Prostate gland (tissue), 2 donors: Measurements from ENCODE around the gene LAG3. TPM values are rescaled to one million over a fixed set of nuclear protein-coding genes. Genes with fewer than 3 reads are reported as not detected.

Experiments
- DNase-seq: peaks from one replicate; pipeline ENCODE4 v3.0.0-alpha.2; 2019; ENCODE audit warnings: low spot score
- H3K27ac ChIP-seq, 2 donors: fragments of 200-600 bp; sonication (generic); 2 replicates each; pipeline ENCODE4 v1.5.1; 2017 to 2019
- H3K27me3 ChIP-seq: fragments of 200-600 bp; sonication (generic); replicated peaks from 2 replicates; pipeline ENCODE4 v1.5.1; 2019; ENCODE audit not compliant: insufficient read depth
- H3K36me3 ChIP-seq, 2 donors: fragments of 200-600 bp; sonication (generic); 1 replicate in 1 of 2; 2 replicates in 1 of 2; pipeline versions ENCODE4 v1.5.1 to v1.8.1; 2017 to 2019
- H3K4me1 ChIP-seq: fragments of 200-600 bp; sonication (generic); replicated peaks from 2 replicates; pipeline ENCODE4 v1.5.1; 2019
- H3K4me3 ChIP-seq, 2 donors: fragments of 200-600 bp; sonication (generic); 2 replicates each; pipeline ENCODE4 v1.5.1; 2017 to 2019
- H3K9me3 ChIP-seq: fragments of 200-600 bp; sonication (generic); 2 replicates; pipeline ENCODE4 v1.5.1; 2017
- POLR2A ChIP-seq: fragments of 450-650 bp; IDR thresholded peaks from one replicate; pipeline ENCODE4 v1.6.1; 2016; ENCODE audit warnings: antibody characterized with exemption, mild to moderate bottlenecking
- POLR2AphosphoS5 ChIP-seq: sonication (generic); formaldehyde crosslinking; IDR thresholded peaks from one replicate; pipeline ENCODE4 v1.6.1; 2017; ENCODE audit warnings: antibody characterized with exemption
- WGBS: methylation state at CpG from one replicate; pipeline ENCODE4 v1.1.5; 2018; 5-methylcytosine and 5-hydroxymethylcytosine counted together
- intact Hi-C: fragments of 100-400 bp; cut with DNase I; formaldehyde crosslinking; loops from one replicate; pipeline ENCODE4 v1.14.2; 2022
- total RNA-seq, 2 donors: library from RNA; depleted of rRNA; stranded (reverse); fragments of >200 nt; gene quantifications; one replicate each; pipeline ENCODE4 v1.1.0, GENCODE V29; 2016
- TF ChIP-seq, protein P1 (sequence below), 4 experiments: fragments of 200-600 bp in 2 of 4; fragments of 450-650 bp in 2 of 4; sonication (generic) in 2 of 4; IDR thresholded peaks; 1 replicate in 3 of 4; 2 replicates in 1 of 4; pipeline ENCODE4 v1.5.1; 2016 to 2019; ENCODE audit warnings: antibody characterized with exemption in 4 of 4, mild to moderate bottlenecking in 2 of 4, moderate library complexity in 2 of 4

The LAG3 gene
- total RNA-seq, 2 donors from 2014 or later = 0.73 to 13.1 TPM

GRCh38 chr12:6791931-6792520 is 19.7 kb downstream of the LAG3 start:
- no peak overlapping the region for H3K27ac ChIP-seq
- WGBS = 88% methylated on average over 13 of the region's 13 CpGs
- intact Hi-C loops = no loop called here
- H3K9me3 ChIP-seq = no peaks in the 10 kb centered on the region
- H3K4me3 ChIP-seq = no peak overlapping the region
- TF ChIP-seq, protein P1, sequence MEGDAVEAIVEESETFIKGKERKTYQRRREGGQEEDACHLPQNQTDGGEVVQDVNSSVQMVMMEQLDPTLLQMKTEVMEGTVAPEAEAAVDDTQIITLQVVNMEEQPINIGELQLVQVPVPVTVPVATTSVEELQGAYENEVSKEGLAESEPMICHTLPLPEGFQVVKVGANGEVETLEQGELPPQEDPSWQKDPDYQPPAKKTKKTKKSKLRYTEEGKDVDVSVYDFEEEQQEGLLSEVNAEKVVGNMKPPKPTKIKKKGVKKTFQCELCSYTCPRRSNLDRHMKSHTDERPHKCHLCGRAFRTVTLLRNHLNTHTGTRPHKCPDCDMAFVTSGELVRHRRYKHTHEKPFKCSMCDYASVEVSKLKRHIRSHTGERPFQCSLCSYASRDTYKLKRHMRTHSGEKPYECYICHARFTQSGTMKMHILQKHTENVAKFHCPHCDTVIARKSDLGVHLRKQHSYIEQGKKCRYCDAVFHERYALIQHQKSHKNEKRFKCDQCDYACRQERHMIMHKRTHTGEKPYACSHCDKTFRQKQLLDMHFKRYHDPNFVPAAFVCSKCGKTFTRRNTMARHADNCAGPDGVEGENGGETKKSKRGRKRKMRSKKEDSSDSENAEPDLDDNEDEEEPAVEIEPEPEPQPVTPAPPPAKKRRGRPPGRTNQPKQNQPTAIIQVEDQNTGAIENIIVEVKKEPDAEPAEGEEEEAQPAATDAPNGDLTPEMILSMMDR (IDR thresholded peaks at IDR 0.05) = no peak
- TF ChIP-seq POLR2AphosphoS5 = no peak
- TF ChIP-seq POLR2A = no peak
- H3K36me3 ChIP-seq = no peaks in the 10 kb centered on the region
- H3K27me3 ChIP-seq = no peaks in the 10 kb centered on the region
- DNase-seq = no peak
- no peaks in the 10 kb centered on the region for H3K4me1 ChIP-seq

GRCh38 chr12:6792522-6793201 is 20.3 kb downstream of the LAG3 start:
- TF ChIP-seq, protein P1 (IDR thresholded peaks at IDR 0.05) = no peak
- TF ChIP-seq POLR2AphosphoS5 (no peak), POLR2A (no peak)
- Histone ChIP-seq H3K27me3 (no peaks in the 10 kb centered on the region), H3K36me3 (no peaks in the 10 kb centered on the region), H3K4me3 (no peak overlapping the region), H3K9me3 (no peaks in the 10 kb centered on the region), H3K4me1 (no peaks in the 10 kb centered on the region), H3K27ac (no peak overlapping the region)
- WGBS = 18% methylated on average over 12 of the region's 12 CpGs
- no peak for DNase-seq
- intact Hi-C loops = no loop called here

DNA sequence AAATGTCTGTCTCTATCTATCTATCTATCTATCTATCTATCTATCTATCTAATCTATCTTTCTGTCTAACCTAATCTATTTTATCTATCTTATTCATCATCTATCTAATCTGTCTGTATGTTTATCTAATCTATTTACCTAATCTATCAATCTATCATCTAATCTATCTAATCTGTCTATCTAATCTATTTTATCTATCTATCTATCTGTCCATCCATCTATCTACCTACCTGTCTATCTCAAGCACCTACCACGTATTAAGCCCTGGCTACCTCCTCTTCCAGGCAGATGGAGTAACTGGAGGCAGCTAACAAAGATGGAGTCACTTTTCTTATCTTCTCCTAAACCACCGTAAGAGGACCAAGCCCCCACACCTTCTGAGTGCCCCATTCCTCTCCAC is 22.8 kb downstream of the LAG3 start:
- H3K4me1 ChIP-seq = no peaks in the 10 kb centered on the region
- TF ChIP-seq POLR2AphosphoS5 (no peak), POLR2A (no peak)
- TF ChIP-seq, protein P1 (IDR thresholded peaks at IDR 0.05) = no peak
- WGBS = 92% methylated on average over 2 of the region's 2 CpGs

DNA sequence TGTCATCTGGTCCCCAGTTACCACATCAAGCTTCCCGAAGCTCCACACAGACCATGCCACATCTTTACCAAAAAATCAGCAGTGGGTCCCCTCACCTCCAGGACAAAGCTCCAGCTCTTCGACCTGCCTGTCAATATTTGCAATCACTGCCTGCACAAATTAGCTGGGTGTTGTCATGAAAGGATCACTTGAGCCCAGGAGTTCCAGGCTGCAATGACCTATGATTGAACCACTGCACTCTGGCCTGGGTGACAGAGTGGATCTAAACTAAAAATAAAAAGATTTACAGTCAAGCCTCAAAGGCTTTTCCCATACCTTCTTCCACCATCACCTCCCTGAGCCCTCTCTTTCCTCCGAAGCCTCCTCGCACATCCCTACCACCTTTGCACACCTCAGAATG is 24.3 kb downstream of the LAG3 start:
- no peaks in the 10 kb centered on the region for H3K27me3 ChIP-seq
- no peak overlapping the region for H3K27ac ChIP-seq
- no peaks in the 10 kb centered on the region for H3K36me3 ChIP-seq
- H3K4me3 ChIP-seq = no peak overlapping the region
- DNase-seq = no peak
- no peaks in the 10 kb centered on the region for H3K4me1 ChIP-seq
- TF ChIP-seq, protein P1 (IDR thresholded peaks at IDR 0.05) = no peak
- TF ChIP-seq POLR2A (no peak), POLR2AphosphoS5 (no peak)
- 95% methylated on average over 4 of the region's 4 CpGs for WGBS
- intact Hi-C loops = no loop called here
- no peaks in the 10 kb centered on the region for H3K9me3 ChIP-seq

More for the DNA sequence above, 22.8 kb downstream of the LAG3 start:
- DNase-seq = no peak
- intact Hi-C loops = no loop called here
- Histone ChIP-seq H3K27ac (no peak overlapping the region), H3K4me3 (no peak overlapping the region), H3K36me3 (no peaks in the 10 kb centered on the region), H3K27me3 (no peaks in the 10 kb centered on the region), H3K9me3 (no peaks in the 10 kb centered on the region)

DNA sequence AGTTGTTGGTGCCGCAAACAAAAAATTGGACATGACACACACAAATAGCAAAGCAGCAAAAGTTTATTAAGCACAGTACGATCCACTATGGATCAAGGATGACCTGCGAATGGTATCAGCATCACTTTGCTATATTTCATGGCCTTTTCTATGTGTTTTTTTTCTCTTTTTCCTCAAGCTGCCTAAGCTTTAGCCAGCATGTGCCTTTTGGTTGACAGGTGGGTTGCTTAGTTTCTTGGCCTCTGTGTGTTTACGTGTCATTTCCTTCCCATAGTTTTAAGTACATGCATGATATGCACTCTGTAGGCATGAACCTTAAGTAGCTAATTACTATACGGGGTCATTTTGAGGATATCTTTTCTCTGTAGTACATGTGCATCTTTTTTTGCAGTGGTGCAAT is 26.8 kb downstream of the LAG3 start:
- DNase-seq = no peak
- intact Hi-C loops = no loop called here
- no peaks in the 10 kb centered on the region for H3K4me1 ChIP-seq
- H3K27ac ChIP-seq = no peak overlapping the region
- H3K9me3 ChIP-seq = no peaks in the 10 kb centered on the region
- H3K36me3 ChIP-seq = no peaks in the 10 kb centered on the region
- no peak overlapping the region for H3K4me3 ChIP-seq
- no peaks in the 10 kb centered on the region for H3K27me3 ChIP-seq
- TF ChIP-seq, protein P1 (IDR thresholded peaks at IDR 0.05) = no peak
- TF ChIP-seq POLR2AphosphoS5 = no peak
- TF ChIP-seq POLR2A = no peak
- 90% methylated on average over 5 of the region's 5 CpGs for WGBS
